GM21717 (cell line): ENCODE results near the gene LRIT2.

ENCODE experiments used
- ATAC-seq: cut with Tn5 transposase; IDR thresholded peaks from one replicate; pipeline ENCODE4 v1.9.1; 2021; ENCODE audit warnings: mild to moderate bottlenecking, moderate library complexity; ENCODE audit not compliant: unreplicated experiment

Gene LRIT2

GRCh38 chr10:84243759-84244158 lies 18.4 kb upstream of the LRIT2 start:
- no peak for ATAC-seq

DNA sequence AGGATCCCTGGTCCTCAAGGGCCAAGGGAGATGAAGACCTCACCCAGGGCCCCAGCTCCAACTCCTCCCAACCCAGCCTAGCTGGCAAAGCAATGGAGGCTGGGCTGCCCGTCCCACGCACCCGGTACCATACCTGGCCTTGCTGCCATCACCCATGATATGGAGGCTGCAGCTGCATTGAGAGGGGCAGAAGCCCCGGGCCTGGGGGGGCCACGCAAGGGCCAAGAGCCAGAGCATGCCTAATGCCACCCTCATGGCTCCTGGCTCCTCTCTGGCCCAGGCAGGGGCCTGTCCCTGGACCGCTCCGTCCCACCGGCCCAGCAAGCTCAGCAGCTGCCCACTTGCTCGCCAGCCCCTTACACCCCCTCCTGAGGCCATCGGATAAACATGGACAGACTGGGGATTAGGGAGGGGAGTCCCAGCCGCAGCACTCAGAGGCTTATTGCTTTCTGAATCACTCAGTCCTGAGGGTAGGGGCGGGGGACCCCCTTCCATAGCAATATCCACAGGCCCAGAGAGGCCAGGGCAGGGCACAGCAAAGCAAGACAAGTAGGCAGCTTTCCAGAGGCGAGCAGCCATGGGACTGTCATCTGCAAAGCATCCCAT lies 15.9 kb upstream of the LRIT2 start, which contains the start of gene LRIT1:
Gene LRIT1 (minus strand): TSS at position 362 of the 606 bp plus-strand sequence. CDS start 107 bp downstream, at position 255.
- no peak for ATAC-seq

GRCh38 chr10:84238909-84239308 lies 13.6 kb upstream of the LRIT2 start:
- ATAC-seq = no peak

DNA sequence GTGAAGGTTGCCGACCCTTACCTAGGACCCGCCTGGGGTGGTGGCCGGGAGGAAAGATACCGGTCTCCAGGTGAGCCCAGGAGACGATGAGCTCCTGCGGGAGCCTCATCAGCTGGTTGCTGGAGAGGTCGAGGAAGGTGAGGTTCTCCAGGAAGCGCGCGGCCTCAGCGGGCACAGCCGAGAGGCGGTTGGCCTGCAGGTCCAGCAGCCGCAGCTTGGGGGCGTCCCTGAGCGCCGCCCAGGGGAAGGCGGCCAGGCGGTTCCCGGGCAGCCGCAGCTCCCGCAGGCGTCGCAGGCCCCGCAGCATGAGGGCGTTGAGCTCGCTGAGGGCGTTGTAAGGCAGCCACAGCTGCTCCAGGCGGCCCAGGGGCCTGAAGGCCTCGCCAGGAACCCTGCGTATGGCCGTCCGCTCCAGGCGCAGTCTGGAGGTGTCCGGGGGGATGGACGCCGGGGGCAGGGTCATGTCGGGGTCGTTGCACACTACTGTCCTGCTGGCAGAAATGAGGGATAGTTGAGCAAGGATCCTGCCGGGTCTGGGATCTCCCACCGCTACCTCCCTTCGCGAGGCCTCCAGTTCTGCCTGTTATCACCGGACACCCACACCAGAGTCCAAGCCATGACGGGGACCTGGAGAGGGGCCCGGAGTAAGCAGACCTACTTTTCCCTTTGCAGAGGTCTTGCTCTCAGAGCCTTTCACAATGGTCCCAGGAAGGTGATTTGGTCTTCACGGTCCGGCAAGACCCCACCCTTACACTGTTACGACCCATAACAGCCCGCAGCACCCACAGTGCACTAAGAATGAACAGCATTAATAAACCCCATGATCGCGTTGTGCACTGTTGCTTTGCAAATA lies 12.1 kb upstream of the LRIT2 start:
- no peak for ATAC-seq

GRCh38 chr10:84236807-84237198 lies 11.5 kb upstream of the LRIT2 start:
- no peak for ATAC-seq

DNA sequence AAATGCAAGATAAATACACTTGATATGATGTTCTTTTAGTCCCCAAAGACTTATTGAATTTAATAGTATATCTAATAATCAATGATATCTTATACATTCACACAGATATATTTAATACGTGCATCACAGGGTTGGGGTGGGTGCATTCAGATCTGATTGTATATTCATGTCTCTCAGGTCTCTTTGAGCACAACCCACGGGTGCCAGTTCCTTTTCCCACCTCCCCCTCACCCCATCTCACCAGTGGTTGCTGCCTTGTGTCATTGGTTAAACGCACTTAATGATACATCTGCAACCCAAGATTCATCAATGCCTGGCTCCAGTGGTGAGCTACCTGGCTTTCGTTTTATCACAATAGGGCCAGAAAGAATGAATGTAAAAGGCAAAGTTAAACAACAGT lies 9.8 kb upstream of the LRIT2 start:
- ATAC-seq = no peak

DNA sequence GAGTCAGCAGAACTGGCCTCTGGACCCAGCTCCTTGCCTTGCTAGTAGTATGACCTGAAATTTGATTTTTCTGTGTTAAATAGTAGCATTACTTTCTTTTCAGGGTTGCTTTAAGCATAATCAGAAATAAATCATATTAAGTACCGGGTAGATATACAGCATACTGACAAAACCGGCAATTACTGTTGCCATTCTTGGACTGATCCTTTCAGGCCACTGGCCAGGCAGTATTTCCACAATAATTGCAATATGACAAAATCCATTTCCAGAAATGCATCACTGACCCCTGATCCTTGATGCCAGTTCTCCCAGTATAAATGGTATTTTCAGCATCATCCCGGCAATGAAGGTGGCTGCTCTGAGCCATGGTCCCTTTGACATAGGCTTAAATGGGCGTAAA lies 9.1 kb upstream of the LRIT2 start:
- ATAC-seq = no peak

DNA sequence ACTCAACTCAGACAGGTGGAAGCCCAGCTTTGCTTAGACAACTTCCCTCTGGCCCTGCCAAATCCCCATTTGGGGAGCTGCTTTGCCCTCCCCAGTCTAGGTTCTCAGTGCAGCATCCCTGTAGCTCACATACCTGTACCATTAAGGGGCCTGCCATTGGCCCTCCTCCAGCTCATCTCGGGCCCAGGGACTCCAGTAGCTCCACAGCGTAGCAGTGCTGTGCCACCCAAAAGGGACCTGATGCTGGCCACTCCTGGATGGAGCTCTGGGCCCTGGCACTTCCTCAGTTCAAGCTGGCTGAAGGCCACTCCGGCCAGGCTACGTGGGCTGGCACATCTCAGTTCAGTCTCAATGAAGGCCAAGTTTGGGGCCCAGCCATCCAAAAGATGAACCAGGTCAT lies 8.6 kb upstream of the LRIT2 start:
- ATAC-seq = no peak

- no peak for ATAC-seq
Measured at GRCh38 chr10:84232376-84232775, 7.0 kb upstream of the LRIT2 start.

GRCh38 chr10:84230359-84230758 lies 5.0 kb upstream of the LRIT2 start:
- ATAC-seq = no peak

DNA sequence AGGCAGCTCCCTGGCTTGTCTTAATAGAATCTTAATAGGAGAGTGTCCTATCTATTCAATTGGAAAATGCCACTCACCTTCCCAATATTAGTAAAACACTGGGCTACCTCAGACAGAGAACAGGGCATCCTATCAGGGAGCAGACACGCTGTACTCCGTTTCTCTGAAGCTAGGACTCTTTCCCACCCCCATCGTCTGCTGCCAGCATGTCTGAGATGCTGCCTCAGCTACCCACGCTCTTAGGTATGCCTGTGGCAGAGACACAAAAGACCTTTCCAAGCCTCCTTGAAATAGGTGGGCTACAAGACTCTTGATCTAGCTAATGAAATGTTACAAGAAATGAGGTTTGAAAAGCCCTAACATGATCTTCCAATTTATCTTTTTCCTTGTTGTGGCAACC lies 2.5 kb upstream of the LRIT2 start:
- ATAC-seq = no peak

GRCh38 chr10:84226616-84227015 lies 1.3 kb upstream of the LRIT2 start:
- no peak for ATAC-seq

DNA sequence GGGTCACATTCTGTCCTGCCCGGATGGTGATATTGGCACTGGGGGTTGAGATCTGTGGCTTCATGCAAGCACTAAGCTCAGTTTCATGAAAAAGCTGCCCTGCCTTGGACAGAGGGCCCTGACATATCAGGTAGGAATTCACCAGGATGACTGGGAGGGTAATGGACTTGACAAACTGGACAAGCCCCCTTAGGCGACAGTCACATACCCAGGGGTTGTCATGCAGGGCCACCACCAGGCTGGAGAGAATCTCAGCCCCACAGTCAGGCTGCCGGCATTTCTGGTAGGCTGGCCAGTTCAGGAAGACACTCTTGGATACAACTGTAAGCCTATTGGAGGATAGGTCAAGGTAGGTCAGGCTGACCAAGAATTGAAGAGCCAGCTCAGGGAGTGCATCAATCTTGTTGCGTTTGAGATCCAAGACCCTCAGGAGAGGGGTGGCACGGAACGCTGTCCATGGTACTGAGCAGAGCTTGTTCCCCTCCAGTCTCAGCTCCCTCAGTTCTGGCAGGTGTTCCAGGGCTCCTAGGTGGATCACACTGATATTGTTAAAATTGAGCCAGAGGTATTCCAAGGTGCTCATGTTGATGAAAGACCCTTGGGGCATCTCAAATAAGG lies 824 bp downstream of the LRIT2 start:
- no peak for ATAC-seq

DNA sequence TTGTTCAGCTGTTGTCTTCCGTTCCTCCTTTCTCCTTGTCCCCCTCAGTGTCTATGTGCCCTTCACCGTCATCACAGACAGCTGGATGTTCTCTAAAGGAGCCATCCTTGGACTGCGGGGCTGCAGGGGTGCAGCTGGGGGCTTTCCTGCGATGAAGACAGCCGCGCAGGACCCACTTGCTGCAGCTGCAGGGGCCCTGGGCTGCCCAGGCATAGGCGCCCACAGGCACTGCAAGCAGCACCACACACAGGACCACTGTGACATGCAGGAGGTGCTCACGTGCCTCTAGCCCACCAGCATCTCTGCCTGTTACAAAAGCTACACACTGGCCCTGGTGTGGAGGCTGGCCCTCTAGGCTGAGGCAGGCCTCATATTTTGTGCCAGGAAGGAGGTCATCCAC lies 3.4 kb downstream of the LRIT2 start:
- ATAC-seq = no peak

- no peak for ATAC-seq
Measured at GRCh38 chr10:84217746-84218145, 7.6 kb downstream of the LRIT2 start.

GRCh38 chr10:84216834-84217233 lies 8.5 kb downstream of the LRIT2 start:
- no peak for ATAC-seq

DNA sequence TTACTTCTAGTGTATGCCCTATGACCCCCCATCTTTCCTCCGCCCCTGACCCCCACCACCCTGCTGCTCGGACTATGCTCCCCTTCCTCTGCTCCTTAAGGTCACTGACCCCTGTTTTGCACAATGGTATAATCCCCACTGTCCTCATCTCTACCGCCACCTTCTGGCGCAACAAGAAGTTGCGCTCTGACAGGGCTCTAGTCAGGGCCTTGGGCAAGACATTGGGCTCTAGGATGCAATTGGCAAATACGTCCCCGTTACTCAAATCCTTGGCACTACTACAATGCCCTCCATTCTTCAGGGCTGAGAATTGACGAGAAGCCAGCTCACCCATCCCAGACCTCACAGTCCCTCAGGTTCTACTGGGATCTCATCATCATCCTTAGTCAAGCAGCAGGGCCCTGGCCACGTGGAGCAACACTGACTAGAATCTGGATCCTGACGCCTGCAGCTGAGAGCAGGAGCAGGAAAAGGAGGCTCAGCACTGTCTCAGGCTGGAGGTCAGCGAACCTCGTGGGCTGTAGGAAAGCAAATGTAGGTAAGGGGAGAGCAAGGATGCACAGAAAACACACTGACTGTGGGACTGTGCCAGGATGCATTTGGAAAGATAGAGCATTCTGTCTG lies 10.6 kb downstream of the LRIT2 start:
- ATAC-seq = peak; percentile 81

DNA sequence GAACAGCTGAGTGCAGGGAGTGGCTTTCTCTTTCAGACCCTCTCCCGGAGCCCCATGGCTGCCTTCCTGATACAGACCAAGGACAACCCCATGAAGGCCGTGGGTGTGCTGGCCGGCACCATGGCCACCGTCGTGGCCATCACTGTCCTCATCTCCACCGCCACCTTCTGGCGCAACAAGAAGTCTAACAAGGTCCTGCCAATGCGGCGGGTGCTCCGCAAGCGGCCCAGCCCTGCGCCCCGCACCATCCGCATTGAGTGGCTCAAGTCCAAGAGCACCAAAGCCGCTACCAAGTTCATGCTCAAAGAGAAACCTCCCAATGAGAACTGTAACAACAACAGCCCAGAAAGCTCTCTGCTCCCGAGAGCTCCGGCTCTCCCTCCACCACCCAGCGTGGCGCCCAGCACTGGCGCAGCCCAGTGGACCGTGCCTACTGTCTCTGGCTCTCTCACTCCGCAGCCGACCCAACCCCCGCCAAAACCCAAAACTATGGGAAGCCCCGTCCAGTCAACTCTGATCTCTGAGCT lies 11.2 kb downstream of the LRIT2 start:
- ATAC-seq = no peak

- no peak for ATAC-seq
Measured at GRCh38 chr10:84213076-84213475, 12.3 kb downstream of the LRIT2 start.

DNA sequence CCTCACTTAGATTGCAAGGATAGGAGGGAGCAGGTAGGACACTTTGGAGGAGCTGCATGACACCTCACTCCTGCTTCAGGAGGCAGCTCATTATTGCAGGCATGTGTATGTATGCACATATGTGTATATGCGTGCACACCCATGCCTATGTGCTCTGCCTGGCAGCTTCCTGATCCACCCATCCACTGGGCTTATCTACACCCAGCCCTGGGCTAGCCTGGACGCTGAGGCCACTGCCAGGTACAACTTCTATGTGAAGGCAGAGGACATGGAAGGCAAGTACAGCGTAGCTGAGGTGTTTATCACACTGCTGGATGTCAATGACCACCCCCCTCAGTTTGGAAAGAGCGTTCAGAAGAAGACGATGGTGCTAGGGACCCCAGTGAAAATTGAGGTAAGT lies 13.3 kb downstream of the LRIT2 start:
- no peak for ATAC-seq

- ATAC-seq = no peak
Measured at GRCh38 chr10:84211566-84211965, 13.8 kb downstream of the LRIT2 start.
